GM19099 (cell line): ENCODE measurements around the gene LDB1.

ENCODE experiments used
- POLR2A ChIP-seq: IDR thresholded peaks from 3 replicates; pipeline ENCODE4 v1.6.1; 2011; ENCODE audit warnings: low read depth; ENCODE audit not compliant: insufficient read length; ENCODE audit errors: extremely low read depth

The LDB1 gene, protein sequence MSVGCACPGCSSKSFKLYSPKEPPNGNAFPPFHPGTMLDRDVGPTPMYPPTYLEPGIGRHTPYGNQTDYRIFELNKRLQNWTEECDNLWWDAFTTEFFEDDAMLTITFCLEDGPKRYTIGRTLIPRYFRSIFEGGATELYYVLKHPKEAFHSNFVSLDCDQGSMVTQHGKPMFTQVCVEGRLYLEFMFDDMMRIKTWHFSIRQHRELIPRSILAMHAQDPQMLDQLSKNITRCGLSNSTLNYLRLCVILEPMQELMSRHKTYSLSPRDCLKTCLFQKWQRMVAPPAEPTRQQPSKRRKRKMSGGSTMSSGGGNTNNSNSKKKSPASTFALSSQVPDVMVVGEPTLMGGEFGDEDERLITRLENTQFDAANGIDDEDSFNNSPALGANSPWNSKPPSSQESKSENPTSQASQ

DNA sequence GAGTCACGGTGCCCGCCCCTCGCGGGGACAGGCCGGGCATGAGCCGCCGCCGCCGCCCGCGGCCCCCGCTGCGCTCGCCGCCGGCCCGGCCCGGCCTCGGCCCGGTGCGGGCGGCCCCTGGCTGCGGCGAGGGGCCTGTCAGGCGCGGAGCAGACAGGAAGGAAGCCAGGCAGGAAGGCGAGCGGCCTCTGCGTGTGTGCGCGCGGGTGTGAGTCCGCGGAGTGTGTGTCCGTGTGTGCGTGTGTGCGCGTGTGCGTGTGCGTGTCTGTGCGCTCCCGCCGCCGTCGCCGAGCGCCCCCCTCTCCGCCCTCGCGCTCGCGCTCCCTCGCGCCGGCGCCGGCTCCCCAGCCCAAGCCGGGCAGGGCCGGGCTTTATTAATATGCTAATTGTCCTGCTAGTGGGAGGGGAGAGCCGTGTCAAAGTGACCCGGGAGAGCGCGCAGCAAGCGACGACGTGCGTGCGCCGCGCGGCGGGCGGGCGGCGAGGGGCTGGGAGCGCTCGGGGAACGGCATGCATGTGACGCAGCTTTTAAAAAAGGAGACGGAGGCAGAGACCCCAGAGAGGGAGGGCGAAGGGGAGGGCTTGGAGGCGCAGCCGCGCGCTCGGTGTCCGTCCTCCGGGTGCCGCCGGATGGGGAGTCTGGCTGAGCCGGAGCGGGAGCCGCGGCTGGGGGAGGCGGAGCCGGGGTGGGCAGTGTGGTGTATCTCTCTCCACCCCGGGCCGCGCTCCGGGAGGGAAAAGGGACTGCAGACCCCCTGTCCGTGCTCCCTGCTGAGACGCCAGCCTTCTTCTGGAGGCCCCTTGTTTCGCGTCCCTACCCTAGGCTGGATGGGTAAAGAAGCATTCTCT, at the start of gene LDB1:
Gene LDB1 (minus strand): TSS at position 227 of the 849 bp plus-strand sequence. CDS start 258 bp downstream, outside the sequence.
- peak; percentile 61 for TF ChIP-seq POLR2A

DNA sequence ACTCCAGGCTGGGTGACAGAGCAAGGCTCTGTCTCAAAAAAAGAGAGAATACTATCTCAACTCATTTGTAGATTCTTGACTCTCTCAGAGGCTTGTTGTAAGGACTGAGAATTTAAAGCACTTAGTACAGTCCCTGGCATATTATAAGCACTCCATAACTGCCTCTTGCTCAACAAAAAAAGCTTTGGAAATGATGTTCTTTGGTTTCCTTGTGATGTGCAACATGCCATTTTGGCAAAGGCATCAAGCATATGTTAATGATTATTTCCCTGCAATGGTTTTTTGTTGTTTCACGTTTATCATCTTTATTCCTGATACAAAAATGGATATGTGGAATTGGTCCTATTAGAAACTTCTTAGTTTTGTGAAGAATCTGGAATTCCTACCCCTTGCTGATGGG, 47.7 kb upstream of the LDB1 start:
- TF ChIP-seq POLR2A, result no peak

DNA sequence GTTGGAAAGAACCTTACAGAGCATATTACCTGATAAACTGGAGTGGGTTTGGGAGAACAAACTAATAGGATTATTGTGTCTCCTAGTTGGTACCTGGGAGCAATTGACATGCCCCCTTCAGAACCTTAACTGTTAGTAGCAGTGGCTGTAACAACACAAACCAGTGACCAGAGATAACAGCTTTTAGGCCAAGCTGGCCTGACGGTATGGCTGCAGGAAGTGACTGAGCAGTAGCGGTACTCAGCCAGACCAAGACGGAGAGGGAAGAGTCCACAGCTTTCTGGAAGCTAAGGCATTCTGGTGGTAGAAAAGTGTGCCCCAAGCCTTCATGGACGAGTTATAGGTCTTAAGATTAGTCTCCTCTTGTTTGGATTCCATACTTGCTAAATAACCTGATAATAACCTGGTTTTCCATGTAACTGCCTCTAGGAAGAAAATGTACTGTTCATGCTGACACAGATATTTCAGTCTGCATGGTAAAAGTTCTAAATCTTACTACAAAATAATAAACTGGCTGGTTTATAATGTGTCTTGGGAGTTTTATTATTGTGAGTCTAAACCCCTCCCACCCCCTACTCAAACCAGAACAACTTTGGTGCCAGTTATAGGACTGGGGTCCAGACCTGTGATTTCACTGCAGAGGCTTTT, 43.3 kb upstream of the LDB1 start:
- no peak for TF ChIP-seq POLR2A

DNA sequence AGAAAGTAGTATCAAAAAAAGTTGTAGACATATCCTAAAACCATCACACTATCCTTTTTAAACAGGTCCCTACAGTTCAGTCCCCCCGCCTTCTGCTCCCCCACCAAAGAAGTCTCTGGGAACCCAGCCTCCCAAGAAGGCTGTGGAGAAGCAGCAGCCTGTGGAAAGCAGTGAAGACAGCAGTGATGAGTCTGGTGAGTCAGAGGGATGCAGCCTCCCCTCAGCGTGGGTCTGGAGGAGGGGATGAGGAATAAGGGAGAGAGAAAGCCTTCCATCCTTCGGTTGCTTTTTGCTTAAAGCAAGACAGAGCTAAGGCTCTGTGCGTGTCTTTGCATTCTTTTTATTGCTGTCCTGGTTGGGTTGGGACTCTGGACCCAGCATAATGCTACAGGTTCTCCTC, 39.7 kb upstream of the LDB1 start:
- TF ChIP-seq POLR2A, result no peak

DNA sequence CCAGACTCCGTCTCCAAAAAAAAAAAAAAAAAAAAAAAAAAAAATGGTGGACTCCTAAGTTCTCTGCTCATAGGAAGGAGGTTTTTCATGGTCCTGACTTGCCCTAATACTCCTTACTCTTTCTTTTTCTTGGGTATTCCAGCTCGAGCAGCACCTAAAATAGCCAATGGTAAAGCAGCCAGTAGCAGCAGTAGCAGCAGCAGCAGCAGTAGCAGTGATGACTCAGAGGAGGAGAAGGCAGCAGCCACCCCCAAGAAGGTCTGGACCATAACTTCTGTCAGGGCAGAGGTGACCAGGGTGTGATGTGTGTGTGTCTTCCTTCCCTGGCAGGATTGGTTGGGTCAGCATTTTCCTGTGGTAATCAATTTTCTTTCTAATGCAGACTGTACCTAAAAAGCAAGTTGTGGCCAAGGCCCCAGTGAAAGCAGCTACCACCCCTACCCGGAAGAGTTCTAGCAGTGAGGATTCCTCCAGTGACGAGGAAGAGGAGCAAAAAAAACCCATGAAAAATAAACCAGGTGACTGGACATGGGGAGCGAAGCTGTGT, 39.0 kb upstream of the LDB1 start:
- TF ChIP-seq POLR2A, result no peak

DNA sequence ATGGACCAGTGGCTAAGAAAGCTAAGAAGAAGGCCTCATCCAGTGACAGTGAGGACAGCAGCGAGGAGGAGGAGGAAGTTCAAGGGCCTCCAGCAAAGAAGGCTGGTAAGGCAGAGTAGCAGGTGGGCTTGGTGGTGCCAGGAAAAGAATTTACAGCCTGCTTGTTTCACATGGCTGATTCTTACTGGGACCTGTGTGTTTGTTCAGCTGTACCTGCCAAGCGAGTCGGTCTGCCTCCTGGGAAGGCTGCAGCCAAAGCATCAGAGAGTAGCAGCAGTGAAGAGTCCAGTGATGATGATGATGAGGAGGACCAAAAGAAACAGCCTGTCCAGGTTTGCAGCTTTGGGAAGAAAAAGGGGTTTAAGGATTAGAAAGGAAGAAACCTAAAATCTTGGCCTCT, 37.1 kb upstream of the LDB1 start:
- no peak for TF ChIP-seq POLR2A

DNA sequence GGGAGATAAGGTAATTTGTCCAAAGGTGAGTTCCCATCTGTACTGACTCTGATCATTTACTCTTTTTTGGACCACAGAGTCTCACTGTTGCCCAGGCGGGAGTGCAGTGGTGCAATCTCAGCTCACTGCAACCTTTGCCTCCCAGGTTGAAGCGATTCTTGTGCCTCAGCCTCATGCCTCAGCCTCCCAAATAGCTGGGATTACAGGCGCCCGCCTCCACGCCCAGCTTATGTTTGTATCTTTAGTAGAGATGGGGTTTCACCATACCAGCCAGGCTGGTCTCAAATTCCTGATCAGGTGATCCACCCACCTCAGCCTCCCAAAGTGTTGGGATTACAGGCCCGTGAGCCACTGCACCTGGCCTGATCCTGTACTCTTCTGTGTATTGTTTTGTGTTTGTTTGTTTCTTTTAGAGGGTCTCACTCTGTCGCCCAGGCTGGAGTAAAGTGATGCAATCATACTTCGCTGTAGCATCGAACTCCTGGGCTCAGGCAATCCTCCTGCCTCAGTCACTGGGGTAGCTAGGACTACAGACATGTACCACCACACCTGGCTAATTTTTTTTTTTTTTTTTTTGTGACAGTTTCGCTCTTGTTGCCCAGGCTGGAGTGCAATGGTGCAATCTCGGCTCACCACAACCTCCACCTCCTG, 34.4 kb upstream of the LDB1 start:
- TF ChIP-seq POLR2A, result no peak

DNA sequence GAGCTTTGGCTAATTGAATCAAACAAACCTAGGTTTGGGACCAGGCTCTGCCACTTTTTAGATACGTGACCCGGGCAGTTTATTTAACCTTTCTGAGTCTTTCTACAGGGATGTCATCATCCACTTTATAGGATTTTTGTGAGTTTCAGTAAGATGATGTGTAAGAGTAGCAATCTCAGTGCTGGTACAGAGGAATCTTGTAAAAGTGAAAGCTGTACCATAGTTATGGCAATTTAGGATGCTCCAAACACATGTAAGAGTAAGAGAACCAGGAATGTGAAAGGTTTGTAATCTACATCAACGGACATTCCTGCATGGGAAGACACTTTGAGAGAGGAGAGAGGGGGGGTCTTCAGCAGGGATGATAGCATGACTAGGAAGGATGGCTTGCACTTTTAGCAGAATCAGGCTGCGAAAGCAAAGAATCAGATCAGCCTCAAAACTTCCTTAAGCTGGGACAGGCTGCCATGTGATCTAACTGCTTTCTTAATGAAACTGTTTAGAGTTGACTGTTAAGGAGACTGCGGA, 33.0 kb upstream of the LDB1 start:
- no peak for TF ChIP-seq POLR2A

DNA sequence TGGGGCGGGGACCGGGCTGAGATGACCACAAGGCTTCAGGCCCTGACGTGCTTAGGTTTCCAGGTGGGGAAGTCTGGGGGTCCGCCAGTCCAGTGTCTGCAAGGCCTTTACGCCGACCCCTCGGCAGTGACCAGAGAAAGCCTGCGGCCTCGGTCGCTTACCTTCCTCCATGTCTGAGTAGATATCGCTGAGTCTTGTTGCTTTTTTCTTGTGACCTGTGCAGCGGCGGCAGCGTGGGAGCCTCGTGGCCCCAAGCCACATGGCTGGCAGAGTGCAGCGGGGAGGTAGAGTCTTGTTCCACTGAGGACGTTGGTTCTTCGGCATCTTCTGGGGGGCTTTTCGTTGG, 32.4 kb upstream of the LDB1 start:
- no peak for TF ChIP-seq POLR2A

DNA sequence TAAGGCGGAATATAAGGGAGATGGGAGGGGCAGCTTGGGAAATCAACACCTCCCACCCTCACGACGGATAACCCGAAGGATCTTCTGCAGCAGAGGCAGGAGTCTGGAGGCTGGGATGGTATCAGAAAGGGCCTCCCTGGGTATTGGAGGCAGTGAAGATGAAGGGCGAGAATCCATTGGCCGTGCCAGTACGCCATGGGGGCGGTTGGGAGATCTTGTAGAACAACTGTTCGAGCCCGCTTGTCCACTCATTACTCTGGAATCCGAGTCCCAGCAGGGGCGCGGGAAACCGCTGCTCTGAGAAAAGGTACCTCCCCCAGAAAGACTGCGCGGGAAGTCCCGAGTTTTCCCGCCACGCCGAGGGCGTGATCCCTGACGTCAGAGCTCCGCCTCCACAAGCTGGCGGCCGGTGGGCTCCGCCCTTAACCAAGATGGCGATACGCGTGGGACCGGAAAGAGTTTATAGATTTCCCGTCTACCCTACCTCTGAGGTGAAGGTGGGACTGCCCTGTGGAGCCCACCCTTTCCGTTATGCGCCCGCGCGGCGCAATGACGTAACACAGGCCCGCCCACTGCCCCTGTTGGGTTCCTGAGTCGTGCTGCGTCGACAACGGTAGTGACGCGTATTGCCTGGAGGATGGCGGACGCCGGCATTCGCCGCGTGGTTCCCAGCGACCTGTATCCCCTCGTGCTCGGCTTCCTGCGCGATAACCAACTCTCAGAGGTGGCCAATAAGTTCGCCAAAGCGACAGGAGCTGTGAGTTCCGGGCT, 31.8 kb upstream of the LDB1 start, which contains the start of gene NOLC1:
Gene NOLC1 (plus strand): TSS at position 616 of the 771 bp plus-strand sequence. CDS start 22 bp downstream, at position 638.
- peak; percentile 91 for TF ChIP-seq POLR2A

DNA sequence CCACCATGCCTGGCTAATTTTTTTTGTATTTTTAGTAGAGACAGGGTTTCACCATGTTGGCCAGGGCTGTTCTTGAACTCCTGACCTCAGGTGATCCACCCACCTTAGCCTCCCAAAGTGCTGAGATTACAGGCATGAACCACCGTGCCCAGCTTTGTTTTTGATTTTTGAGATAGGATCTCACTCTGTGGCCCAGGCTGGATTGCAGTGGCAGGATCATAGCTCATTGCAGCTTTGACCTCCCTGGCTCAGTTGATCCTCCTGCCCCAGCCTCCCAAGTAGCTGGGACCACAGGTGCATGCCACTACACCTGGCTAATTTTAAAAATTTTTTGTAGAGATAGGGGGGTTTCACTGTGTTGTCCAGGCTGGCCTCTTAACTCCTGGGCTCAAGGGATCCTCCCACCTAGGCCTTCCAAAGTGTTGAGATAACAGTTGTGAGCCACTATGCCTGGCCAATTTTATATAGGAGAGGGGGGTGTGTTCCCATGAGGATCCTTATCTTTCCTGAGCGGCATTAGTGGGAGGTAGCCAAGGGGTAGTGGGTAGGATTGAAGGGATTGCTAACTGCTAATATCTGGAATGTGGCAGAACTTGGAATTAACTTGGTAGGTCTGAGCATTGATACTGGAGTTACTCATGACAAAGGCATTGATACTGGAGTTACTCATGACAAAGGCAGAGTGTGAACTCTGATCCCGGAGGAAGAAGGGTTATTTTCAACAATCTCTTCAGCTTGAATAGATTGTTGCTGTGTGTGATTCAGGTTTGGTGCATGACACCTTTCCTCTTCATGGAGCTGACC, 31.0 kb upstream of the LDB1 start:
- no peak for TF ChIP-seq POLR2A

DNA sequence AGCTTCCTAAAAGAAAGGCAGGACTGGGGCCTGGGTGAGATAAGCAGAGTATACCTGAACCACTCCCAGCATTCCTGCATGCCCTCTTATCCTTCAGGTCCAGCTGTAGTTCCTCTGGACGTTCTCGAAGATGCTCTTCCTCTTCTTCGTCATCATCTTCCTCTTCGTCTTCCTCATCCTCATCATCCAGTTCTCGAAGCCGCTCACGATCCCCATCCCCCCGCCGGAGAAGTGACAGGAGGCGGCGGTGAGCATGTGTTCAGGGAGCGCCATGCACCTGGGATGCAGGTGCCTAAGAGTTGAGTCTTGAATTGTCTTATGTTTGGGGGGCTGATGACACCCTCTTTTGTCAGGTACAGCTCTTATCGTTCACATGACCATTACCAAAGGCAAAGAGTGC, 28.1 kb upstream of the LDB1 start:
- no peak for TF ChIP-seq POLR2A

DNA sequence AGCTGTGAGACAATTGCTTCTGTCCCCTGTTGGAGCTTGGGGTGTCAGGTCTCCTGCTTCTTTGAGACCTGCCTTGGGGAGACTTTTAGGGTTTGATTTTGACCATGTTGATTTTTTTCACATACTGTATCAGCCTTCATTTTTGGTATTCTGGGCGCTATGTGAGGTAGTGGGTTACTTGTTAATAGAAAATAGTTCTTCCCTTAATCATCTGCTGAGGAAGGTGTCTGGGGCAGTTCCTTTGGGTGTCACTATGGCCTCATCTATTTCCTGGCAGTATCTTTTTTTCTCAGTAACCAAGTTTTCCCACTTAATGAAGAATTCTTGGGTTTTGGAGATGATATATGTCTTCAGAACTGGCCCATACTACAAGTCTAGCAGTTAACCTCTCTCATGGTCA, 27.4 kb upstream of the LDB1 start:
- peak; percentile 7 for TF ChIP-seq POLR2A

DNA sequence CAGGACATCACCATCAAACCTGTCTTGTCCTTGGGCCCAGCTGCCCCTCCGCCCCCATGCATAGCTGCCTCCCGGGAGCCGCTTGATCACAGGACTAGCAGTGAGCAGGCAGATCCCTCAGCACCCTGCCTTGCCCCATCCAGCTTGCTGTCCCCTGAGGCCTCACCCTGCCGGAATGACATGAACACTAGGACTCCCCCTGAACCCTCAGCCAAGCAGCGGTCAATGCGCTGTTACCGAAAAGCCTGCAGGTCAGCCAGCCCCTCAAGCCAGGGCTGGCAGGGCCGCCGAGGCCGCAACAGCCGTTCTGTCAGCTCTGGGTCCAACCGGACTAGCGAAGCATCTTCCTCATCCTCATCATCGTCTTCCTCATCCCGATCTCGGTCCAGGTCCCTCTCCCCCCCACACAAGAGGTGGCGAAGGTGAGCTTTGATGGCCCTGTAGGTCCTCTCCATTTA, 26.8 kb upstream of the LDB1 start:
- peak; percentile 35 for TF ChIP-seq POLR2A
